OCI-LY1 (cell line): ENCODE measurements around the gene PCED1B.

ENCODE experiments used
- CTCF ChIP-seq: fragments of 200-600 bp; sonication (generic), shearing (Covaris generic); IDR thresholded peaks from 2 replicates; pipeline ENCODE4 v1.5.1; 2017; ENCODE audit warnings: mild to moderate bottlenecking, antibody characterized with exemption, low read length, moderate library complexity, mixed read lengths
- EZH2 ChIP-seq: fragments of 200-600 bp; sonication (generic), shearing (Covaris generic); IDR thresholded peaks from 2 replicates; pipeline ENCODE4 v1.8.0; 2017; ENCODE audit warnings: borderline replicate concordance, mixed run types, mild to moderate bottlenecking, antibody characterized with exemption, low read length, moderate library complexity, mixed read lengths

- no peak for TF ChIP-seq CTCF
- TF ChIP-seq EZH2 = no peak
Observed at GRCh38 chr12:47139000-47139681, 59.7 kb downstream of the PCED1B start.
